Activated CD4-positive, alpha-beta T cell treated with anti-CD3 and anti-CD28 coated beads, Interleukin-2, amount 50 U/mL, for 16 hours (primary cell): Measurements from ENCODE around the gene MALRD1.

Source experiments
- DNase-seq: peaks from one replicate; pipeline ENCODE4 v3.0.0-alpha.2; 2020

MALRD1 gene

DNA sequence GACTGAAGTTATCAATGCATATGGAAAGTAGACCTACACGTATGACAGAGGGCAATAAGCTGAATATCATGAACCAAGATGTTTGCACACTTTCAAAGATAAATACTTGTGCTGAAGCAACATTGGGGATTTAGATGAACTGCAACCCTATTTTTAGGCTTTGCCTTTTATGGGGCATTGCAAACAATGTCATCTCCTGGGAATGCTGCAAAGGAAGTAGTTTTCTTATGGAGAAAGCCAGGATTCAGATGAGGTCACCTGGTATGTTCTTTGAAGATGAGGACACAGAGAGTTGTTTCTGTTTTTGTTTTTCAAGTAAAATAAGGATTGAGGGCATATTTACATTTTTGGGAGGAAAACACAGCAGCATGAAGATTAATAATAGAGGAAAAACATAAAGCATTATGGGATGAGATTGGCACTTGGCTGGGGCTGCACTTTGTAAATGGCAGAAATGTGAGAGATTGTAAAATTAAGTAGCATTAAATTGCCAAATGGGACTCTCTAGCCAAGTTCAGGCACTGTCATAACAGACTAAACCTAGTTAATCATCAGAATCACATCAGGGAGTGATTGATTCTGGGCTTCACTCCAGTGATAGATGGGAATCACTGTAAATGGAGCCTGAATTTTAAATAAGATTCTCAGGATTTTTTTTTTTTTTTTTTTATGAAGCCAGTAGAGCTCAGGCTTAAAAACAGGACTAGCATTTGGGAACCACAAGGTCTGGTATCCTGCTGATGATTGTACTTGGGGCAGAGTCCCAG is 63.1 kb downstream of the MALRD1 start:
- DNase-seq: no peak

DNA sequence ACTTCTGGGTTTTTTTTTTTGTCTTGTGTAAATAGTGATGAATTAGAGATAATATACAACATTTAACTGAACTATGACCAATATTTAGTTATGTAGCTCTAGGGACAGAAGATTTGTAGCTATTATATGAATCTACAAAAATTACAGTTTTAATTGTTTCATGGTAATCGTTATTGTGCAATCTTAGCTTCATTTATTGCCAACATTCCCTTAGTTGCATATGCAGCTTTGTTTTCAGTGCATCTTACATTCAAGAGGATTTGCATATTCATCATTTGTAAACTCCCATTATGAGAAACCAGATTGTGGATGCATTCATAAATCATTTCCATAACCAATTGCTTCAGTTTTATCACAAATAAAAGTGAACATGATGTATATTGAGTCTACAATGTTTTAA is 68.8 kb downstream of the MALRD1 start:
- DNase-seq: no peak

DNA sequence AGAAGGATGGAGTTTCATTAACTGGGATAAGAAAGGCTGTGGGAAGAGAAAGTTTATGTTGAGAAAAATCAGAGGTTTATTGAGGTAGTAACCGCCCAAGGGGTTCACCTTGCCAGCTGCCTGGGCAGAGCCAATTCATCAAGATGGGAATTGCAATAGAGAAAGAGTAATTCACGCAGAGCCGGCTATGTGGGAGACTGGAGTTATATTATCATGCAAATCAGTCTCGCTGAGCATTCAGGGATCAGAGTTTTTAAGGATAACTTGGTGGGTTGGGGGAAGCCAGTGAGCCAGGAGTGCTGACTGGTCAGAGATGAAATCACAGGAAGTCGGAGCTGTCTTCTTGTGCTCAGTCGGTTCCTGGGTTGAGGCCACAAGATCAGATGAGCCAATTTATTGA is 70.6 kb downstream of the MALRD1 start:
- DNase-seq: no peak

DNA sequence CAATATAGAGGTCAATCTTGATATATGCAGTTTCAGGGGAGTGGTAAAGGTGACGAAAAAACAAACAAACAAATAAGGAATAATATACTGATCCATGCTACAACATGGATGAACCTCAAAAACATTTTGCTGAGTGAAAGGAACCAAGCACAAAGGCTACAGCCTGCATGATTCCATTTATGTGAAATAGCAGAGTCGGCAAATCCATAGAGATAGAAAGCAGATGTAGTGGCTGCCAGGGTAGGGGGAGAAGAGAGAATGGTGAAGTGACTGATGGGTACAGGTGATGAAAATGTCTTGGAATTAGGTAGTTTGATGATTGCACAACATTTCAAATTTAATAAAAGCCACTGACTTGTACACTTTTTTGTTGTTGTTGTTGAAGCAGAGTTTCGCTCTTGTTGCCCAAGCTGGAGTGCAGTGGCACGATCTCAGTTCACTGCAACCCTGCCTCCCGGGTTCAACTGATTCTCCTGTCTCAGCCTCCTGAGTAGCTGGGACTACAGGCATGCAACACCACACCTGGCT is 71.8 kb downstream of the MALRD1 start:
- no peak for DNase-seq

DNA sequence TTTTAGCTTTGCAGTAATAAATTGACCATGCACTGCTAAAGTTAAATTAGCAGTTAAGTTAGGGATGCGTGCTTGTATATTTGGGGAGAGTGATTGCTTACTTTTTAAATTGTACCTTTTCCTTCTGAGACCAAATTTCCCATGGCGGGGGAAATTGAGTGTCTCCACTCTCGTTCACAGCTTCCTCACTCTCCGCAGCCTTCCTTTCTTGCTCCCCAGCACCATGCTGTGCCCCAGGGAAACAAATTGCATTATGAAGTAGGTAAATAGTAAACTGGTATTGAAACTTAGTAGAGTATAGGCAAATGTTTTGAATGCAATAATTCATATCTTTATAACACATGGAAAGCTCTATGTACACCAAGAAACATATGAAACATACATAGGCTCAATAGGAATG is 85.4 kb downstream of the MALRD1 start:
- DNase-seq: no peak

DNA sequence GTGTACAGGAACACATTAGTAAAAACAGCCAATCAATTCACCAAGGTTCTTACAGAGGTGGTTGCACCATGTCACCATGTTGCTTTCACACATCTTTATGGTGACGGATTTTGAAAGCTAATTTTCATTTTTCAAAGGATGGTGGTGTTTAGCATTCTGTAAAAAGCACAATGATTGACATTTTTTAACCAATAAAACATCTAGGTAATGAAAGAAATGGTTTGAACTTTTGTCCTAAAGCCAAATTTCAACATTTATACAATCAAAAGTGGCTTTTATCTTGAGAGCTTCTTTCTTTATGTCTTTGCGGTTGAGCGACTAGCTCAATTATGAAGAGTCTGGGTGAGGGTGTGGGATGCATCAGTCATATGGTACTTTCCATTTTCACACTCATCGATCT is 94.4 kb downstream of the MALRD1 start:
- DNase-seq: no peak

DNA sequence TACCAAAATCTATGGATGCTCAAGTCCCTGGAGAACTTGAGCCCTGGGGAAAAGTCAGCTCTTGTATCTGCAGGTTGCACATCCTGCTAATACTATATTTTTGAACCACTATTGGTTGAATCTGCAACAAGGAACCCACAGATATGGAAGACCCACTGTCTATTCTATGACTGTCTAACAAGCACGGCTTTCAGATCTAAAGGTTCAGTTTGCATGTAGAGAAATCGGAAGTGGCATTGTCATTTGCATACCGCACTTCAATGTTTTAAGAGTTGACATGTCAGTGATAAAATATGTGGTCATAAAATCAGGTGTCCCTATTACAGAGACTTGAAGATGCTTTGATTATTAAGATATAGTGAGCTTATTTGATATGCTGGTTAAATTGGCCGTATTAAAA is 95.6 kb downstream of the MALRD1 start:
- no peak for DNase-seq

DNA sequence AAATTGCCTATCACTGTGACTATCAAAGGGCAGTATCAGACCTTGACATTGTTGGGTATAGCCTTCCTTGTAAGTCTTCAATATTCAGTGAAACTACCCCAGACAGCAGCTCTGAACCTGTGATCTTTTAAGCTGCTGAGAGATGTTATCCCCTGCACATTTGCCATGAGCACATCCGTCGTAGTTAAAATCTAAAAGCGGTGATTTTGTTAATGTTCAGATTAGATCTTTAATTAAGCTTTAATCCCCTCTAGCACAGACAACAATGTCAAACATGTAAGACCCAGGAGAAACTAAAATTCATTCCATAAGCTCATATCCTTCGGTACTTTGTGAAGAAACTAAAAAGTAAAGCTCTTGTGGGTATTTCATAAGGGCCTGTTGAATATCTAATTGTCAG is 105.8 kb downstream of the MALRD1 start:
- DNase-seq: no peak

DNA sequence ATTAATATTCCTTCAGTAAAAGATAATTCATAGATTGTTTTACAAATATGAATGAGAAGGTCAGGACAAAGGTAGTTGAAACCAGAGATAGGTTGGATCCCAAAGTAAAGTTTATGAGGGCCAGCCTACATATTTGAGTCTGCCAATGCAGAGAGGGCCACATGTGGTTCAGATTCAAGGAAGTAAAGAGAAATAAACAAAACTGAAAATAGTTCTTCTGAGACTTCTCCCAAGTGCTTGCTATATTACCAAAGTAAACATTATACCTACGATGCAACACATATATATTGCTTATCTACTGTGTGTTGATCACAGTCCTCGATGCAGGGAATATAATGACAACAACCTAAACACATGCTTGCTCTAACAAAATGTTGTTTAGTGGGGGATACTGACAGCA is 109.8 kb downstream of the MALRD1 start:
- DNase-seq: no peak

DNA sequence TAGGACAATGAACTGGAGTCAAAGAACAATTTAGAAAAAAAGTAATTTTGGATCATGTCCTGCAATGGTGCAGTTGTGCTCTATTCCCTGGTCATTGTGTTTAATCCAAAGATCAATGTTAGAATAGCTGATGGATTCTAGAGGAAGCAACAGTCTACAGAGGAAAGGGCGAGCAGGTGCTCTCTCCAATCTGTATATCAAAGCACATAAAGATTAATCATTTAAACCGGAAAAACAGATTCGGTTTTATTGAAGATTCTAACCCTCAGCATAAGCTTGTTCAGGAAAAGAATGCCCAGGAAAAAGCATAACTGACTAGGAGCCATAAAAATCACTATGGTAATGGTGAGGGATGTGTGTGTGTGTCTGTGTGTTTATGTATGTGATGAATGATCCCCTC is 110.3 kb downstream of the MALRD1 start:
- DNase-seq: no peak

DNA sequence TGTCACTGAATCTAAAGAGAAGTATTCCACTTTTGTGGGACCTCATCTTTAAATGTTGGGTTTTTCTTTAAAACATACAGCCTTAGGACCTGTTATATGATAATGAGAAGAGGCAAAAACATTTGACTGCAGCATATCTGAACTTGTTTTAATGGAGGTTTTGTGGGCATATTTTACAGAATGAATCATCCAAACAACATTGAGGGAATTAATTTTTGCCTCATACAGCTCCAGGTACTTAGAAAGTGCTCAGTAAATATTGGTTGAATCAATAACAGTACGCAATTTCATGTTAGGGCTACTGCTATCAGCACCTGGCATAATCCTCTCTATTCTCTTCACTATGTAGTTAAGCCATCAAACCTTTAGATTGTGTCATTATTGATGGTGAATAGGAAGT is 115.9 kb downstream of the MALRD1 start:
- no peak for DNase-seq

DNA sequence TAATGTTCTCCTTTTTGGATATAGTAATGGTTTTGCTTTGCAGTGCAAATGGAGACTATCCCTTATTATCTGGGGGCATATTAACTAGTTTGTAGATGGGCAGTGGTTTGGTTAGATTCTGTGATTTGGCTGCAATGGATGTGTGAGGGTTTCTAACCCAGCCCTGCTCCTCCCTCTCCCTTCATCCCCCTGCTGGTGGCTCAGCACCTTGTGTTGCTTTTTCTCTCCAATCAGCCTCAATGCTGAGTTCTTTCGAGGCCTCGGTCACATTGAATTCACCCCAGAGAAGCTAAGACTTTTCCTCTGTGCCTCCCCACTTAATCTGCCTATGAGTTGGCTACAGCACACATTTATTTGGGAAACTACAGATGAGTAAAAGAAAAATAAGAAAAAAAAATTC is 120.0 kb downstream of the MALRD1 start:
- no peak for DNase-seq

DNA sequence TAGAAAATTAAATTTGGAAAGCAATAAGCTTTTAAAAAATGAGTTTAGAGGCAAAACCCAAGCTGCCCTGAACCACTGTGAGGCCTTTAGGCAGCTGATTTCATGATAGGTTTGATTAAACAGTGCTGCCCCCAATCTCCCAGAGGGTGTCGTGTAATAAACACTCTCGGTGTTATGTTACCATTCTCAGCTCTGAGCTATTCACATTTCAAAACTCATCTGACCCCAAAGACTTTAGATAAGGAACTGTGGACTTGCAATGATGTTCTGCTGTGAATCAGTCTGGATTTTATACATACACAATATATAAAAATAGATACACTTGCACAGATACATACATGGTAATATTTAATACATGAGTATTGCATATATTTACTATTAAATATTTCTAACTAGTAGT is 120.4 kb downstream of the MALRD1 start:
- no peak for DNase-seq

DNA sequence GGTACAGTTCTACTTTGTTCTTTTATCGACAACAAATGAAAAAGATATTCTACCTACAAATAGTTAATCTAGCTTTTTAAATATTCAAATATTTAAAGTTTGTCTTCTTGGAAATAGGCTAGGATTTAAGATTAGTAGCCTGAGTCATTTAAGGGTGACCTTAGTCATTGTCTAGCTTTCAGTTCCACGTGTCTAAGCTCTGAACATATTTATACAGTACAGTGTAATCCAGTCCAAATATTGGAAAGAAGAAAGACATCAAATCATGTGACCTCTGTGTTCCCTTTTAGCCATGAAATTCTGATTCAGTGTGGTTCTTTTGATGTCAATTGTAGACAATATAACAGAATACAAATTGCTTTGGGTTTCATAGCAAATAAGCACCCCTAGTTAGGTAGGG is 121.1 kb downstream of the MALRD1 start:
- no peak for DNase-seq

DNA sequence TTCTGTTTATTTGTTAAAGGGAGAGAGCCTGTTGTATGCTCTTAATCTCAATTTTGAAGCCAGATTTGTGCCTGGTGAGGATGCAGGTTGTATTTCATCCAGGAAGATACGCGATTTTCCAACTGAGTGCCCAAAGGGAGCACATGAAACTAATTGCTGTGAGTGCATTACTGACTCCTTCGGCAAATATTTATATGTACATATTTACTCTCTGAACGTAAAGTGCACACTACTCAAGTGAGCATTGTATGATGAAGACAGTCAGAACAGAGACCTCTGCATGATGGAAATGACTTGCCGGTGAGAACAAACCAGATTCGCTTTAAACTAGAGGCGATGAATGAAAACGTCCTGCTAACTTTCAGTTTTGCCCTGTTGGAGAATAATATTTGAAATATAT is 130.1 kb downstream of the MALRD1 start:
- DNase-seq: no peak

DNA sequence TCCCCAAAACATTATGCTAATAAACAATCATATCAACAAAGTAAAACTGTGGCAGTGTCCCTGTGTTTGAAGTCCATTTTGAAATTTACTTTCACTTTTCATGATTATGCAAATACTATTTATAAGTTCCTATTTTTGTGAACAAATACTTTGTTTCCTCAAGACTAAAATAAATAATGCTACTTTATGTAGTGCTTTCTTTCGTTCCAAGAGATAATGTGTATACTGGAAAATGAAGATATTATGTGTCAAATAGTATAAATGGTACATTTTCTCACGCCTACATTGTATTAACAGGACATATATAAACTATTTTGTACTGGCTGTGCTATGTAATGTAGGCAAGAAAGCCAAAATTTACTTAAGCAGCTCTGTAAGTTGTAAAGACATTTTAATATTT is 136.3 kb downstream of the MALRD1 start:
- DNase-seq: no peak

DNA sequence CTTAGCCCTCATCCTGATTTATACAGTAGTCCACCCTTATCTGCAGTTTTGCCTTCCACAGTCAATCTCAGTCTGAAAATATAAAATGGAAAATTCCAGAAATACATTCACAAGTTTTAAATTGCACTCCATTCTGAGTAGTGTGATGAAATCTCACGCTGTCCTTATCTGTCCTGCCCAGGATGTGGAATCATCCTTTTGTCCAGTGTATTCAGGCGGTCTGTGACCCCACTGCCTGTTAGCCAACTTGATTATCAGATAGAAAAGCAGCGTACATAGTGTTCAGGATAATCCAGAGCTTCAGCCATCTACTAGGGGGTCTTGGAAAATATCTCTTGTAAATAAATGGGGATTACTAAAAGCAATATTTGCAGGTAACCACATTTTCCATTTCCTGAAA is 146.3 kb downstream of the MALRD1 start:
- DNase-seq: no peak

DNA sequence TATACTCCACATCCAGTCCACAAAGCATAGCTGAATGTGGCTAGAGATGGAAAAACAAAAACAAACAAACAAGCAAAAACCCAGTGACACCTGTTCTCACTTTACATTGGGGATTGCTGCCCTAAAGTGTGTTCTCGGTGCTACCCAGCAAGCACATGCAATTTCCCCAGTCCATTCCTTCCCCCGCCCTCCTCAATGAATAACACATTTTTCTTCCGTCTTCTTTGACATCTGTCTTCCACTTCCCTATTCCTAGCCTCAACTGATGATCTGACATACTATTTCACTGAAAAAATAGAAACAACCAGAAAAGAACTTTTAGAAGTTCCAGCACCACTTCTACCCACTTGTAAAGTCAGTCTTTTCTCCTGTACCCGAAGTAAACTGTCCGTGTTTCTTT is 147.1 kb downstream of the MALRD1 start:
- DNase-seq: no peak

DNA sequence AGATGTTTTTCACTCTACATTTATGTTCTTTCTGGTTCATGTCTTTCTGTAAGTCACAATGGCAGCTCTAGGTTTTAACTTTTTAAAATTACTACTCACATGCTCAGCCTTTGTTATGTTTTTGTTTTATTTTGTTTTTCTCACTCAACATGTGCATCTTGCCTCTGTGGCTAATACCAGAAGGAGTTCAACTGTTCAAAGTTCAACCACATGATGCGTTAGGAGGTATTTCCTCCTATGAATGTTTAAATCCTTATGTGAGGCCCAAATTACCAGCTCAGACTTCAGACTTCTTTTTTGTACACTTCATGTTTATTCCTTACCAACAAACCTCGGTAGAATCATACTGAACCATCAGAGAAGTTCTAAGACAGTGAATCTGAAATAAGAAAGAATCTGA is 151.6 kb downstream of the MALRD1 start:
- no peak for DNase-seq

DNA sequence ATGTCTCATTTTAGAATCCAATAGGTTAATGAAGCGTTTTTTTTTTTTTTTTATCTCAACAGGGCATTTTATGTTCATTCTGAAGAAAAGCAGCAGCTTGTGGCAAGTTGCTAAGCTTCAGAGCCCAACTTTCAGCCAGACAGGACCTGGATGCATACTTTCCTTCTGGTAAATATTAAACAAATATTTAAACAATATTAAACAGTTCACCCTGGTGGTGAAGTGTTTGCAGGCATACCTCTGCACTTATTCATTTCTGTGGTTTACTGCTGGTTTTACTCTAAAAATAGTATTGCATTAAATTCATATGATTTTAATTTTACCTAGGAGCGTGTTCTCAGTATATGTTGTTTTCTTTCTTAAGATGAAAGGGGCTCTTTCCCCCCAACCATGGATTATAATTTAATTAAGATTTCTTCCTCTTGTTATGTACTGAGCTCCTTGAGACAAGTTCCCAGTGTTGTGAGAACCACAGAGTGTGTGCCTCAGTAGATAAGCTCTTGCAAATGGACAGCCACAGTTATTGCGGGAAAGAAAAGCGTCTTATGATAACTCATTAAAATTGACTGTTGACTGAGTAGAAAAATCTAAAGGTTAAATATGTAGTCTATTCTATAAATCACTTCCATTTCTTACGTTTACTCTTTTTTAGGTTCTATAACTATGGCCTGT is 155.8 kb downstream of the MALRD1 start:
- no peak for DNase-seq

DNA sequence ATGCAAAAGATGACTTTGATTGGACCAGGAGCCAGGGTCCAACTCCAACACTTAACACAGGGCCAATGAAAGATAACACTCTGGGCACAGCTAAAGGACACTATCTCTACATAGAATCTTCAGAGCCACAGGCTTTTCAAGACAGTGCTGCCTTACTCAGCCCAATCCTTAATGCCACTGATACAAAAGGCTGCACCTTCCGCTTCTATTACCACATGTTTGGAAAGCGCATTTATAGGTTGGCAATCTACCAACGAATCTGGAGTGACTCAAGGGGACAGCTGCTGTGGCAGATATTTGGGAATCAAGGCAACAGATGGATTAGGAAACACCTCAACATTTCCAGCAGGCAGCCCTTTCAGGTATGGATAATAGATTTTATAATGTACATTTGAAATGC is 160.7 kb downstream of the MALRD1 start:
- no peak for DNase-seq

DNA sequence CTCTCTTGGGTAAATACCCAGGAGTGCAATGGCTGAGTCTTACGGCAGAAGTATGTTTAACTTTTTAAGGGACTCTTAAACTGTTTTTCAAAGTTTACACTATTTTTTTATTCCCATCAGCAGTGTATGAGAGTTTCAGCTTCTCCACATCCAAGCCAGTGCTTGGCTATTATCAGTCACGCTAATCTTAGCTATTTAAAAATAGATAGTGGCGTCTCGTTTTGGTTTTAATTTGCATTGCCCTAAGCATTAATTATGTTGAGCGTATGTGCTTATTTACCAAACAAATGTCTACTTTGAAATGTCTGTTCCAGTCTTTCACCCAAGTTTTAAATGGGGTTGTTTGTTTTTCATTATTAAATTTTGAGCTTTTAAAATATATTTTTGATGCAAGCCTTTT is 164.0 kb downstream of the MALRD1 start:
- DNase-seq: no peak

DNA sequence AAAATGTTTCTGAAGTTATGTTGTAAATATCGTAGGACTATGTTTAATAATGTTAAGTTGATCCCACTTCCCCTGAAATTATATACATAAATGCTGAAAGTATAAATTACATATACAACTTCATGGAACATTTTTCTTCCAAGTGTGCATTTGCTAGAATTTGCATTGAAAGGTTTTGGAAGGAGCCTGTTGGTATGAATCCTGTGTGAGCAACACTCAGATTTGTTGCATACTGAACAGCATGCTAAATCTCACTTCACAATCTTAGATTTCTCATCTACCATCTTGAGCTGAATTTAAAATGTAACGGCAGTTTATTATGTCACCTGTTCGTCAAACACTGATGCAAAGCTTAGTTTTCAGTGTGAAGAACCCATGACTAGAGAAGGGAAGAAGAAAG is 172.6 kb downstream of the MALRD1 start:
- DNase-seq: no peak

DNA sequence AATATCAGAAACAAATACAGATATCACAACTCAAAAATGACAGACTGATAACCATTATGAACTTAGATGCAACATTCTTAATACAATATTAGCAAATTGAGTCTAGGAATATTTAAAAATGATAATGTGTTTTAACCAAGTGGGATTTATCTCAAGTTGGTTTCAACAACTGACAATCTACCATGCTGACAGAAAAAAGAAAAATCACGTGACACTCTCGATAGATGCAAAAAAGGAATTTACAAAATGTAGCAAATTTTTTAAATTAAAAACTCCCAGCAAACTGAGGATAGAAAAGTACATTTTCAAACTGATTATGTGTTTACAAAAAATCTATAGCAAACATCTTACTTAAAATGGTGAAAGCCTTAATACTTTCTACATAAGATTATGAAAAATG is 177.4 kb downstream of the MALRD1 start:
- DNase-seq: no peak

DNA sequence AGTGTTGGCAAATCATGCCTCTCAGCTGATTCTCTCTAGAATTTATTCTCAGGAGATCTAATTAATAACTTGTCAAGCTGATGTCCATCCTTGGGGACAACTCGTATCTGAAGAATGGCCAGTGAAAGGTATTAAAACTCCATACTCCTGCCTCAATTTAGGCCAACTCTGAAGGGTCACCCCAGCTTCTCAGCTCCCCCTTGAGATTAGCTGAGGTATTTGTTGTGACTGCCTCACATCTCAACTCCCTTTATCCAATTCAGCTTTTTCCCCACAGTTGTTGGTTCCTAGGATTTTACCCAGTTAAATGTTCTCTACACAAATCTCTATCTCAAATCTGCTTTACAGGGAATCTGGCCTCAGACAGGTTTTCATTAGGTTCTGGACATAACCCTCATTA is 182.4 kb downstream of the MALRD1 start:
- DNase-seq: no peak
